GM12801 (cell line): ENCODE measurements around the gene RGL3.

Experiments used
- TF ChIP-seq, protein P1 (sequence below): IDR thresholded peaks from one replicate; pipeline ENCODE4 v1.5.1; 2011; ENCODE audit warnings: control low read depth; ENCODE audit not compliant: insufficient read length; ENCODE audit errors: extremely low read depth

RGL3 gene

DNA sequence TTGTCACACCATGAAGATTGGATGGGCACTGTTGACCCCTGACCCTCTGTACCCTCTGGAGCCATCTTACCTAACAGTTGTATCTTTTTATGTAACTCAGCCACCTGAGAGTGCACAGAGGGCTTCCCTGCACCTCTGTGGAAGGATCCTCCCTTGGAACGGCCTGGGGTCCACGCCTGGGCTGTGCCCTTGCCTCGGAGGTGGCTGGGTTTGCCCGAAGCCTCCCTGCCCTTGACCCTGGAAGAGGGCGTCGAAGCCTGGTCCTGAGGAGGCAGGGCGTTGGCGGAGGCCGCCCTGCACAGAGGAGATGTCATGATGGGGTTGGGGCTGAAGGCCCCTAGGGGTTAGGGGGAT lies 15.6 kb upstream of the RGL3 start:
- TF ChIP-seq, protein P1, sequence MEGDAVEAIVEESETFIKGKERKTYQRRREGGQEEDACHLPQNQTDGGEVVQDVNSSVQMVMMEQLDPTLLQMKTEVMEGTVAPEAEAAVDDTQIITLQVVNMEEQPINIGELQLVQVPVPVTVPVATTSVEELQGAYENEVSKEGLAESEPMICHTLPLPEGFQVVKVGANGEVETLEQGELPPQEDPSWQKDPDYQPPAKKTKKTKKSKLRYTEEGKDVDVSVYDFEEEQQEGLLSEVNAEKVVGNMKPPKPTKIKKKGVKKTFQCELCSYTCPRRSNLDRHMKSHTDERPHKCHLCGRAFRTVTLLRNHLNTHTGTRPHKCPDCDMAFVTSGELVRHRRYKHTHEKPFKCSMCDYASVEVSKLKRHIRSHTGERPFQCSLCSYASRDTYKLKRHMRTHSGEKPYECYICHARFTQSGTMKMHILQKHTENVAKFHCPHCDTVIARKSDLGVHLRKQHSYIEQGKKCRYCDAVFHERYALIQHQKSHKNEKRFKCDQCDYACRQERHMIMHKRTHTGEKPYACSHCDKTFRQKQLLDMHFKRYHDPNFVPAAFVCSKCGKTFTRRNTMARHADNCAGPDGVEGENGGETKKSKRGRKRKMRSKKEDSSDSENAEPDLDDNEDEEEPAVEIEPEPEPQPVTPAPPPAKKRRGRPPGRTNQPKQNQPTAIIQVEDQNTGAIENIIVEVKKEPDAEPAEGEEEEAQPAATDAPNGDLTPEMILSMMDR, result no peak

DNA sequence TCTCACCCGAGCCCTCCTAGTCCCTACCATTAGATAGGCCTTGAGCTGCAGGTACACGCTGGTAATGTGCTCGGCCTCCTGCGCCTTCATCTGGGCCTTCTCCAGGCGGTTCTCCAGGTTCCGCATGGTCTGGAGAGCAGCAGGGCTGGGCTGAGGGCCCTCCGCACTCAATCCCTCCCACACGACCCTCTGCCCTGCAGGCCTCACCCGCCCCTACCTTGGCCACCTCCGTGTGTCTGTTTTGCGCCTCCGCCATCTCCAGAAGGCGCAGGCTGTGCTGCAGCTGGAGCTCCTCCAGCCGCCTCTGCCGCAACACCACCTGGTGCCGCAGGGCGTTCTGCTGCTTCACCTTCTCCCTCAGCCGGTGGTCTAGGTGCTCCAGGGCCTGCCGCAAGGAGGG lies 7.5 kb upstream of the RGL3 start:
- TF ChIP-seq, protein P1, result no peak

DNA sequence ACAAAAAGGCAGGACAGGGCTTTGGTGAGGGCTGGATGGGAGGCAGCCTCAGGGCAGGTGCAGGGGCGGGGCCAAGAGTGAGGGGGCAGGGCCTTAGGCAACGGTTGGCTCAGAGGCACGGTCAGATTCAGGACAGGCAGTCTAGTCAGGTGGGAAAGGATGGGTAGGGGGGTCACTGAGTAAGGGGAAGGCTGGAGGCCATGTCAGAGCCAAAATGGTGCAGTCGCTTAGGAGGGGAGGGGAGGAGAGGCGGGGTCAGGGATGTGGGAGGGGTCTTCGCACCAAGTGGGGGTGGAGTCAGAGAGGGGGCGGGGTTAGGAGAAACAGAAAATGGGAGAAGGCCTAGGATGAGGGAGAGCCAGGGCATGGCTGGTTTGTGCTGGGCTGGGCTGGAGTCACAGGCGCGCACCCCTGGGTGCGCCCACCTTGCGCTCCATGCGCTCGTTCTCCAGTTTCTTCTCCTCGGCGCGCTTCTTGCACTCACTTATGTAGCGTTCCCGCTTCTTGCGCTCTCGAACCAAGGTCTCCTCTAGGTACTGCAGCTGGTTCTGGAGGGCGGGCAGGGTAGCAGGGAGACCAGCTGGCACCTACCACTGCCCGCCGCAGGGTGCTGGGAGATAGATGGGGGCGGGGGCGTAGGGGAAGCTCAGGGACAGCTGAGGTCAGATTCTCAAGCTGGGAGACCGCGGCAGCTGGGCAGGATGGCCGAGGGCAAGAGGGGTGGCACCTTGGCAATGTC lies 6.8 kb upstream of the RGL3 start:
- TF ChIP-seq, protein P1, result no peak

DNA sequence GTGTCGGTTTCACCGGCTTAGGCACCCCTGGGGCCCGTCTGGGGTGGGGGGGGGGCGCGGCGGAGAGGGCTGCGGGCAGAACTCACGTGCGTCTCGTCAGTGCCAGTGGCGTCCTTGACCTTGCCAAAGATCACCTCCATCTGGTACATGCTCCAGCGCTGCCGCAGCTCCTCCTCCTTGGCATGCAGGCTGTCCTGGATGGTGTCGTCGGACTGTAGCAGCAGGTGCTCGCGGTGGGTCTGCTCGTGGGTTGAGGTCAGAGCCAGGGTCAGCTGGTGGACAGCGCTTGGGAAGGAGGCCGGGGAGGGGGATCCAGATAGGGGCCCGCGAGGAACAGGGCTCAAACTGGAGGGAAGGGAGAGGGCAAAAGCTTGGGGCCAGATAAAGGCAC lies 4.7 kb upstream of the RGL3 start:
- TF ChIP-seq, protein P1, result no peak

DNA sequence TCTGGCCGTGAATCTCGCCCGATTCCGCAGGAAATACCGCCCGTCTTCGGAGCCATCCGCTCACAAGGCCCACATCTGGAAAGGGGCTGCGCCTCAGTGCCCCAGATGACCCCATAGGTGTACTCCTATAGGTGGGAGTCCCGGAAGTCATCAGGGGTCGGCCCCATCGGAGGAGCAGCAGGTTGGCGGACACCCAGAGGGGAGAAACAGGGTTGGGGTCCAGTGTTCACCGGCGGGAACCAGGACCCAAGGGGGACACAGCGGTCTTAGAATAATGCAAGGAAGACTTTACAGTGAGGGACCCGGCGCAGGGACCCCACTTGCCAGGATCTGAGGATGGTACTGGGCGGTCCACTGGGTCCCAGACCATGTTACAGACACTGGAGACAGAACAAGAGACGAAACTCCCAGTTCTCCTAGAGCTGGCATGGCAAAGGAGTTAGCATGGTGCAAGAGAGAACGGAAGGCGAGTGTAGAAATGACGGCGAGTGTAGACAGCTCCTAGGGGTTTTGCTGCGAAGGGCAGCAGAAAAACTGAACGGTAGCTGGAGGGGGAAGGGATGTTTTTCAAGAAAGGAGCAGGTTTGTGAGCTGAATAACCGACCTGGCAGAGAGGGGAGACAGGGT lies 4.2 kb upstream of the RGL3 start:
- TF ChIP-seq, protein P1, result no peak

DNA sequence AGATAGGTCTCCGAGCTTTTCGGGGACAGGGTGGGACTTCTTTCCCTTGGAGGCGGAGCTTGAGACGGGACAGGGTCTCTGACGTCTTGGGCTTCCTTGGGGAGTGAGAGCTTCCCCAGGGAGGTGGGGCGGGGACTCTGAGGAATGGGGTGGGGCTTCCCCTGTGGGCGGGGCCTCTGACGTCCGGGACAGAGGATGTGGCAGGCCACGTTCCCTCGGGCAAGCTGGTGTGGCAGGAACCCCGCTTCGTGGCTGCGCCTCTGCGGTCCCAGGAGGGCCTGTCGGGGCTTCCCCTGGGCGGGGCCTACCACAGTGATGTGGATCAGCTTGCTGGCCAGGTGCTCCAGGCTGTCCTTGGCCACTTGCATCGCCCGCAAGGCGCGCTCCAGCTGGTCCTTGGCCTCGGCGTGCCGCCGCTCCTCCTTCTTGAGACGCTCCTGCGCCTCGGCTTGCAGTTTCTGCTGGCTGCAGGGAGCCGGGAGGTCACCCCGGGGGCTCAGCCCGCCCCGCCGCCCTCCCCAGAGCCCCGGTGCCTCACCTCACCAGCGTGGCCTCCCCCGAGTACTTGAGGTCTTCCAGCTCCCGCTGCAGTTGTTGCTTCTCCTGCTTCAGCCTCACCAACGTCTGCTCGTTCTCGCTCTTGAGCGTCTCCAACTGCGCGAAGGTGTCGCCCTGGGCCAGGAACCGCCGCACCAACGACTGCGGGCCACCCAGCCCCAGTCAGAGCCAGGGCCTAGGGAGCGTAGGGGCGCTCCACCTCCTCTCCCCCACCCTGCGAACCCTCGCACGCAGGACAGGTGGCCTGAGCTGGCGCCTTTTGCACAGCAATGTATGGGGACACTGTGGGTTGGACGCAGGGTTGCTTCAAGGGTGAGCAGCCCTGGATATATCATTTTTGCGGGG lies 3.3 kb upstream of the RGL3 start:
- TF ChIP-seq, protein P1, result no peak

DNA sequence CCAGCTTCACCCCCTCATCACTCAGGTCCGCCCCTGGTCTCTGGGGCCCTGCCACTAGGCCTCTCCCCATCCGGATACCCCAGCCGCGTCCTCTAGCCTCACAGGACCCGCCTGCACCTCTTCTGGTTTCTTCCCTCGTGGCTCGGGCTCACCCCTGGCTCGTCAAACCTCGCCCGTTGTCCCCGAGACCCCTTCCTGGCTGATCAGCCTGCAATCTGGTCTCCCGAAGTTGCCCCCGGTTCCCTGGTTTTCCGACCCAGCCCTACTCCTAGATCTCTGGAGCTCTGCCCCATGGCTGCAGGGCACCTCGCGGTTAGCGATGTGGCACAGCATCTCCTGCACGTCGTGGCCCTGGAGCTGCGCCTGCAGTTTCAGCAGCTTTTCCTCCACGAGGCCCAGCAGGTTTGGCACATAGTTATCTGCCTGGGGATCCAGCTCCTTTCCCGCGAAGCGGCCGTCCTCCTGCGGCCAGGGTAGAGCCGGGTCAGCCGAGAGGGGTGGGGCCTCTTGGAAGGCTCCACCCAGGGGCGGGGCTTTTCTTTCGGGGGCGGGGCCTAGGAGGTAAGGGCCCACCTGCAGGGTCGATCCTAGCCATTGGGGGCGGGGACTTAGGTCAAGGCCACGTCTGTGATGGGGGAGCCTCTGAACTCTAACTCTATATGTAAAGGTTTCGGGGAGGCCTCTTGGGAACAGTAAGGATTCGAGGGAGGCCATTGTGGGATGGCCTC lies 2.4 kb upstream of the RGL3 start:
- TF ChIP-seq, protein P1, result no peak
